HG03378 (cell line): ENCODE results near the gene TARDBP.
"Not testable (repeated sequence)": the region's sequence is repeated elsewhere in the genome, so short reads cannot be mapped to it uniquely, and the experiment has no call there.

ENCODE experiments used
- ATAC-seq: cut with Tn5 transposase; IDR thresholded peaks from one replicate; pipeline ENCODE4 v1.9.1; 2021; ENCODE audit warnings: mild to moderate bottlenecking, moderate library complexity; ENCODE audit not compliant: unreplicated experiment

The TARDBP gene

GRCh38 chr1:11041048-11041447 is 28.6 kb downstream of the TARDBP start:
- ATAC-seq, result no peak

GRCh38 chr1:11042065-11042464 is 29.6 kb downstream of the TARDBP start:
- no peak for ATAC-seq

GRCh38 chr1:11042995-11043874 is 30.8 kb downstream of the TARDBP start:
- ATAC-seq, result no peak

- no peak for ATAC-seq
Measured at GRCh38 chr1:11044086-11044848, 31.8 kb downstream of the TARDBP start.

GRCh38 chr1:11044849-11045427 is 32.5 kb downstream of the TARDBP start:
- ATAC-seq, result no peak

- no peak for ATAC-seq
Measured at GRCh38 chr1:11045428-11046269, 33.2 kb downstream of the TARDBP start.

GRCh38 chr1:11046270-11046566 is 33.8 kb downstream of the TARDBP start:
- ATAC-seq, result no peak

- ATAC-seq, result no peak
Measured at GRCh38 chr1:11046625-11047365, 34.3 kb downstream of the TARDBP start, which contains the start of gene MASP2. TSS of gene MASP2 (minus strand) at chr1:11047239. CDS start at chr1:11047207, 32 bp downstream.

- ATAC-seq, result not testable (repeated sequence)
Measured at GRCh38 chr1:11051121-11051520, 38.7 kb downstream of the TARDBP start.

- no peak for ATAC-seq
Measured at GRCh38 chr1:11051781-11052511, 39.5 kb downstream of the TARDBP start.

- ATAC-seq, result no peak
Measured at GRCh38 chr1:11052839-11053757, 40.6 kb downstream of the TARDBP start.

GRCh38 chr1:11053758-11054137 is 41.3 kb downstream of the TARDBP start:
- ATAC-seq, result no peak

GRCh38 chr1:11054181-11054580 is 41.7 kb downstream of the TARDBP start:
- no peak for ATAC-seq

- no peak for ATAC-seq
Measured at GRCh38 chr1:11054666-11055065, 42.2 kb downstream of the TARDBP start.

- ATAC-seq, result no peak
Measured at GRCh38 chr1:11055676-11056075, 43.2 kb downstream of the TARDBP start.

- ATAC-seq, result no peak
Measured at GRCh38 chr1:11056504-11056903, 44.0 kb downstream of the TARDBP start.

GRCh38 chr1:11057477-11057876 is 45.0 kb downstream of the TARDBP start:
- ATAC-seq, result no peak

GRCh38 chr1:11058026-11058425 is 45.6 kb downstream of the TARDBP start:
- ATAC-seq, result no peak
